K562 (cell line): ENCODE measurements around the gene N4BP2. TPM values are rescaled to one million over a fixed set of nuclear protein-coding genes. Genes with fewer than 3 reads are reported as not detected.

Source experiments
- ARID2 ChIP-seq: fragments of 450-650 bp; IDR thresholded peaks from 2 replicates; pipeline ENCODE4 v1.6.1; 2017; ENCODE audit warnings: antibody characterized with exemption, mild to moderate bottlenecking
- CHD7 ChIP-seq: fragments of 200-600 bp; sonication (generic); IDR thresholded peaks from one replicate; pipeline ENCODE4 v1.6.1; 2012; ENCODE audit warnings: mild to moderate bottlenecking, low read depth, low read length, inconsistent platforms
- E2F3 ChIP-seq: fragments of 250-450 bp; sonication (Bioruptor Pico); IDR thresholded peaks from 2 replicates; pipeline ENCODE4 v1.4.0; 2020; ENCODE audit warnings: mild to moderate bottlenecking
- E2F8 ChIP-seq: fragments of 450-650 bp; IDR thresholded peaks from 2 replicates; pipeline ENCODE4 v1.7.1; 2018; ENCODE audit warnings: mild to moderate bottlenecking, low read depth; ENCODE audit not compliant: partially characterized antibody
- ERF ChIP-seq: fragments of 450-650 bp; formaldehyde crosslinking; IDR thresholded peaks from 2 replicates; pipeline ENCODE4 v1.4.0; 2020; ENCODE audit warnings: mild to moderate bottlenecking, mixed read lengths
- FOXA3 ChIP-seq, 2 experiments: fragments of 450-650 bp in 1 of 2; sonication (generic) in 1 of 2; formaldehyde crosslinking; IDR thresholded peaks in 1 of 2; conservative IDR thresholded peaks in 1 of 2; 2 replicates each; pipeline versions ENCODE4 v1.4.0 to v1.8.0; 2020 to 2022; ENCODE audit warnings: mild to moderate bottlenecking in 2 of 2, missing genetic modification reagents in 1 of 2
- PHF21A ChIP-seq: fragments of 450-650 bp; IDR thresholded peaks from 2 replicates; pipeline ENCODE4 v1.6.1; 2017; ENCODE audit warnings: low read depth, borderline replicate concordance
- RCOR1 ChIP-seq, 2 experiments: IDR thresholded peaks; 2 replicates each; pipeline ENCODE4 v1.6.1; 2012; ENCODE audit warnings: low read depth in 2 of 2, low read length in 2 of 2, borderline replicate concordance in 1 of 2, improper control_type of control experiment in 1 of 2
- SMARCE1 ChIP-seq: fragments of 450-650 bp; IDR thresholded peaks from 2 replicates; pipeline ENCODE4 v1.7.1; 2016; ENCODE audit warnings: mild to moderate bottlenecking
- polyA plus RNA-seq, 8 experiments: library from polyadenylated mRNA; depleted of rRNA in 4 of 8; stranded (reverse) in 5 of 8; unstranded in 3 of 8; fragments of >200 nt; fragmentation: Nextera tagmentation in 2 of 8; fragmentation: Illumina TruSeq in 1 of 8; extraction: Ambion mirVana in 2 of 8; extraction: Trizol in 1 of 8; gene quantifications; 2 replicates each; pipeline versions ENCODE4 v1.2.1 to v1.2.3, GENCODE V29; 2011 to 2014; ENCODE audit warnings: inconsistent platforms in 1 of 8, missing spikeins in 1 of 8
- total RNA-seq, 7 experiments: library from RNA; depleted of rRNA in 6 of 7; stranded (reverse); fragments of >200 nt in 6 of 7; fragmentation: Illumina TruSeq in 2 of 7; extraction: Trizol in 2 of 7; gene quantifications; 2 replicates each; pipeline versions ENCODE4 v1.2.1 to v1.2.3, GENCODE V29; 2011 to 2021; ENCODE audit warnings: low replicate concordance in 1 of 7
- TF ChIP-seq, protein P1 (sequence below): IDR thresholded peaks from 2 replicates; pipeline ENCODE4 v1.6.1; 2011; ENCODE audit warnings: borderline replicate concordance, low read depth, mild to moderate bottlenecking, moderate library complexity, low read length; ENCODE audit not compliant: insufficient read depth, poor library complexity, severe bottlenecking

The N4BP2 gene
- total and polyA plus RNA-seq, 9 of the 15 experiments (the other 6 are each of a cell fraction or from before 2014, with no cell fraction given), result 2.7 to 12.6 (median 7.6) TPM

- TF ChIP-seq CHD7 (no peak), FOXA3 (CRISPR knock-in tag; conservative IDR thresholded peaks at IDR 0.05 in 1 of 2, IDR thresholded peaks at IDR 0.05 in 1 of 2) (no peak), ARID2 (no peak), SMARCE1 (peak; percentile 84), PHF21A (peak; percentile 69; the same call in 1 of the 2 replicates), RCOR1 (IDR thresholded peaks at IDR 0.05; ENCODE audit: borderline replicate concordance in 1 of 2, low read depth in 2 of 2, low read length in 2 of 2) (peak in 1 of 2 experiments; percentile 82; a peak in 2 of 4 replicates), E2F8 (peak; percentile 66), E2F3 (CRISPR knock-in tag) (no peak), ERF (CRISPR knock-in tag) (no peak)
- TF ChIP-seq, protein P1, sequence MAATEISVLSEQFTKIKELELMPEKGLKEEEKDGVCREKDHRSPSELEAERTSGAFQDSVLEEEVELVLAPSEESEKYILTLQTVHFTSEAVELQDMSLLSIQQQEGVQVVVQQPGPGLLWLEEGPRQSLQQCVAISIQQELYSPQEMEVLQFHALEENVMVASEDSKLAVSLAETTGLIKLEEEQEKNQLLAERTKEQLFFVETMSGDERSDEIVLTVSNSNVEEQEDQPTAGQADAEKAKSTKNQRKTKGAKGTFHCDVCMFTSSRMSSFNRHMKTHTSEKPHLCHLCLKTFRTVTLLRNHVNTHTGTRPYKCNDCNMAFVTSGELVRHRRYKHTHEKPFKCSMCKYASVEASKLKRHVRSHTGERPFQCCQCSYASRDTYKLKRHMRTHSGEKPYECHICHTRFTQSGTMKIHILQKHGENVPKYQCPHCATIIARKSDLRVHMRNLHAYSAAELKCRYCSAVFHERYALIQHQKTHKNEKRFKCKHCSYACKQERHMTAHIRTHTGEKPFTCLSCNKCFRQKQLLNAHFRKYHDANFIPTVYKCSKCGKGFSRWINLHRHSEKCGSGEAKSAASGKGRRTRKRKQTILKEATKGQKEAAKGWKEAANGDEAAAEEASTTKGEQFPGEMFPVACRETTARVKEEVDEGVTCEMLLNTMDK, result no peak
These were observed 1.2 kb upstream of the N4BP2 start (continued) for GRCh38 chr4:40055511-40055862.
